GM19025 (cell line): ENCODE results near the gene GJC2.
"Not testable (repeated sequence)": the region's sequence is repeated elsewhere in the genome, so short reads cannot be mapped to it uniquely, and the experiment has no call there.

ENCODE experiments used
- ATAC-seq: cut with Tn5 transposase; IDR thresholded peaks from one replicate; pipeline ENCODE4 v1.9.1; 2021; ENCODE audit warnings: mild to moderate bottlenecking, low read depth, moderate library complexity; ENCODE audit not compliant: unreplicated experiment

GJC2 gene

DNA sequence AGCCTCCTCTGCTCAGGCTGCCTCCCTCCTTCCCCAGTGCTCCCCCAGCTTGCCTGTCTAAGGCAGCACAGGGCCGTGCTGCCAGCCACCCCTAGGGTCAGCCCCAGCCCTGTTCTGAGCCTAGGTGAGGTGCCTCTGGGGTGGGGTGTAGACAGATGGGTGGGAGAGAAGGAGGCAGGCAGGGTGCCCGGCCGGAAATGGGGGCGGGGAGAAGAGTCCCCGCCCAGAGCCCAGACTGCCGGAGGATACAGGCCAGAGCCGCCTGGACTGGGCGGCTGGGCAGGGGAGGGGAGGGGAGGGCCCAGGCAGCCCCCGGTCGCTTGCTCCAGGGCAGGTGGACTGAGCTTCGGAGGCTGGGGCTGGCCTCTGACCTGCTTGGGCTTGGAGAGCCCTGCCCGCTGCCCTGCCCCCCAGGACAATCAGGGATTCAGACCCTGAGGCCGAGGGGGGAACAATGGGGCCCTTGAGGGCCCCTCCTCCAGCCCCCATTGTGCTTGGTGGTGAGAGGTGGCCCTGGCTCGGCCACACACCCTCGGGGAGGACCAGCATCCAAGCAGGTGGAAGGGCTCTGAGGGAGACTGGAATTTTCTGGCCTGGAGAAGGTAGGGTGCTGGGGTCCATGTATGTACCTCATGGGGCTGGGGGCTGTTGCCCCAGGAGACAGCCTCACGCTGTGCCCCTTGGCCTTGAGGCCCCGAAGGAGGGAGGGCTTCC, at the start of gene GJC2:
TSS of gene GJC2 (plus strand) at position 525 of the 714 bp plus-strand sequence. CDS start 7,829 bp downstream, outside the sequence.
- ATAC-seq = no peak

DNA sequence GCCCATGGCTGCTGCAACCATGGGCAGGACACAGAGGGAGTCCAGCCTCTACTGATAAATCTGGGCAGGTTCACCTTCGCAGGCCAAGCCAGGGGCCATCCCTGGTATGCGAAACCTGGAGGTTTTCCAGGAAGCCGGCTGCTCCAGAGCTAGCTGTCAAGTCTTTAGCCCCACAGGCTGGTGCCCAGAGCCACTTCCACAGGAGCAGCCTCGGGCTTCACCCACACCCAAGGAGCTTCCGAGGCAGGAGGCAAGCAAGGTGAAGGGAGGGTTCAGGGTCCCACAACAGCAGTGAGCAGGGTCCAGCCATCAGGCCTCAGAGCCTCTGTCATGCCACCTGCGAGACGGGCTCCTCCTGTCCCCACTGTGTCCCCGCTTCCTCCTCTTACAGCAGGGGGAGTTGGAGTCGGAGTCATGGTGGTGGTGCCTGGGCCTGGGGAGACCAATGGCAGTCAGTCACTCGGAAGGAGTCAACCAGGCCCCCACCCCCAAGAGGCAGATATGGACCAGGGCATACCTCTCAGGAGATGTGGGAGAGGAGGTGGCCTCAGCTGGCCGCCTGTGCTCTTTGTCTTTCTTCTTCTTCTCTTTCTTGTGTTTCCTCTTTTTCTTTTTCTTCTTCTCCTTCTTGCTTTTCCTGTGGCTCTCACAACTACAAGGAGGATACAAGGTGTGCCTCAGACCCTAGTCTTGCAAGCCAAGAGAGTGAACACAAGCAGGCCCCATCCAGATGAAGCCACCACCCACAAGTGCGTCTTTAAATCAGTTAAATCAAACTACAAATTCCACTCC, 48.7 kb upstream of the GJC2 start:
- no peak for ATAC-seq

DNA sequence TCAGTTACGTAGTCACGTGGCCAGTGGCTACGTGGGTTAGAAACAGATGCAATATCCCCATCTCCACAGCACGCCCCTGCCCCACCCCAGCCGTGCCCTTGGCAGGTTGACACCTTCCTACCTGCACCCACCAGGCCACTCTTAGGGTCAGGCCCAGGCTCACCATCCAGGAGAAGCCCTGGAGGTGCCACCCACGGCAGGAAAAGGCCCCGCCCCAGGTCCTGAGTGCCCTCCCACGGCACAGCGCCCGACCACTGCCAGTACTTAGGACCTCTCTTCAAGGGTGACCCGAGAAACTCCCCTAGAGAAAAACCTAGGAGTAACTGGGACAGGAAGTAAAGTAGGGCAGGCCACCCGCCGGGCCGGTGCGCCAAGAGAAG, 48.1 kb upstream of the GJC2 start:
- ATAC-seq = no peak

DNA sequence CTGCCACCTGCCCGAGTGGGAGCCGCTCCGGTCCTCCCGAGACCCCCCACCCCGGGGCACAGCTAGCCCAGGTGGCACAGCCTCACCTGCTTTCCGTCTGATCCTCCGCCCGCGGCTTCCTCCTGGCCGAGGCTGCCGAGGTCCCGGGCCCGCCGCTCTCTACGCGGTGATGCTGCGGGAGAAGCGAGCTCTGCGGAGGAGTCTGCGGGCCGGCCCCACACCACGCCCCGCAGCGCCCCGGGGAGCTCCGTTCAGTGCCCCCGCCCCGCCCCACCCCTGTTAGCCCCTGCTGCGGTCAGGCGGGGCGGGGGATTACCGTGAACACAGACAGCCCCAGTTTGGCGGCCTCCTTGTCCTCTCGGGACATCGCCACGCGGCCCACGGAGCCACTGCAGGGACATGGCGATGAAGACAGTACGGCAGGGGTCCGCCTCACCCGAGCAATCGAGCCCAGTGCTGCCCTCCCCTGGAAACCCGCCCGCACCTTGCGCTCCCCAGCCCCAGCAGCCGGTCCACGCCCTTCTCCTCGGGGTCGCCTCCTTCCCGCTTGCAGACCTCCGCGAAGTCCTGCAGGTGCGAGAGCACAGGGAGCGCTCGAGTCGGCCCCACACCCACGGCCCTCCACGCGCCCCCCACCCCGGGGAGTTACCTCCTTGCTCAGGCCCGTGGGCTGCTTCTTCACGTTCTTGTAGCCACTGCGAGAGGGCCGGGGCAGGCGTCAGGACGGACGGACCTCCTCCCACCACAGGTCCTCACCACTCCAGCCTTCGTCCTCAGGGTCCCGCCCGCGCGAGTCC, 47.5 kb upstream of the GJC2 start:
- peak; percentile 12 for ATAC-seq

DNA sequence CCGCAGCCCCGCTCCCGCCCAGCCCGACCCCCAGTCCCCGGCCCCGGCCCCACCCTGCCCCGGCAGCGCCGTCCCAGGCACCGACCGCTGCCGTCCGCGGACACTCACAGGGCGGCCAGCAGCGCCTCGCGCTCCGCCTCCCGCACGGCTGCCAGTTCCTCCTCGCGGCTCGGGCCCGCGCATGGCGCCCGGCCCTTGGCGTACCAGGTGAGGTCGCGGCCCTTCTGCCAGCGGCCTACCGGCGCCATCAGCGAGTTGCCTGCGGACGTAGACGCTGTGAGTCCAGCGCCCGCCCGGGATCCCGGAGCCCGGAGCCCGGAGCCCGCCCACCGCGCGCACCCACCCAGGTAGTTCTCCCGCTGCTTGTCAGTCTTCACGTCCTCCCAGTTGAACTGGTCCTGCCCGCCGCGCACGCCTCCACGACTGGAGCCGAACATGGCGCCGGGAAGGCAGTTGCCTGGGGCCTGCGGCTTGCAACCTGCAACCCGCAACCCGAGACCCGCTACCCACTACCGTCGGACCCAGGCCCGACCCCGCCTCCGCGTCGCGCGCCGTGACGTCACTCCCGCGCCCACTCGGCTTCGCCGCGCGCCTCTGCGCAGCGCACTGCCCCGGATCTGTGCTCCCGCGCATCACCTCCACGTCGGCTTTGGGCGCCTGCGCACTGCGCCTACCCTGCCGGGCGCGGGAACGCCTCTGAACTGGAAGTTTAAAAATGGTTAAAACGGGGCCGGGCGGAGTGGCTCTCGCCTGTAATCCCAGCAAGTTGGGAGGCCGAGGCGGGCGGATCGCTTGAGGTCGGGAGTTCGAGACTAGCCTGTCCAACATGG, 46.7 kb upstream of the GJC2 start, which contains the start of gene C1orf35:
TSS of gene C1orf35 (minus strand) at position 535 of the 830 bp plus-strand sequence. CDS start at position 437, 98 bp downstream.
- ATAC-seq = peak; percentile 69

DNA sequence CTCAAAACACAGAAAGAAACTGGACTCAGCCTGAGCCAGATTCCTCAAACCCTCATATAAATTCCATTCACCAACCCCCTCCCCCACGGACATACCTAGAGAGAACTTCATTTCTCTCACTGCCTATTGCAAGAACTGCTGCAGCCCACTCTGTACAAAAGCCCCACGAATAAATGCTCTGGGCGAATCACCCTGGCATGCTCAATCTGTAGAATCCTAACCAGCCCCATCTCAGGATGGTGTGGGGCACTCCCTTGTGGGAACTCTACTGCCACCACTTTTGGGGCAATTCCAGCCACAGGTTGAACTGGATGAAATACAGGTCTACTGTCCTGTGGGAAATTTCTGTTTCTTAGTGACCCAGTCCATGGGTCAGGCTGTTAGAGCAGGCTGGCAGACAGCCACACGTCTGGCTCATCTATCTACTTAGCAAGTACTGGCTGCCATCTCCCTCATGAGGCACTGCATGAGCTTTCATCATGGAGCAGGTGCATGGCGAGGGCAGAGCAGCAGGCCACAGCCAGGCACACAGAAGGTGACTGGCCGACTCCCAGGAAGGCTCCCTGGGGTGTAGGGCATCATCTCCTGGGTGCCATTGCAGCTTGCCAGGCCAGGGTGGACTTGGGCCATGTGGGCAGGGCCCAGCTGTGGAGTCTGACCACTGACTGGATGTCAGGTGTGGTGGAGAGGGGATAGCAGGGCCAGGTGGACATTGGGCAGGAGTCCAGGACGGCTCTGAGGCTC, 45.0 kb upstream of the GJC2 start:
- no peak for ATAC-seq

DNA sequence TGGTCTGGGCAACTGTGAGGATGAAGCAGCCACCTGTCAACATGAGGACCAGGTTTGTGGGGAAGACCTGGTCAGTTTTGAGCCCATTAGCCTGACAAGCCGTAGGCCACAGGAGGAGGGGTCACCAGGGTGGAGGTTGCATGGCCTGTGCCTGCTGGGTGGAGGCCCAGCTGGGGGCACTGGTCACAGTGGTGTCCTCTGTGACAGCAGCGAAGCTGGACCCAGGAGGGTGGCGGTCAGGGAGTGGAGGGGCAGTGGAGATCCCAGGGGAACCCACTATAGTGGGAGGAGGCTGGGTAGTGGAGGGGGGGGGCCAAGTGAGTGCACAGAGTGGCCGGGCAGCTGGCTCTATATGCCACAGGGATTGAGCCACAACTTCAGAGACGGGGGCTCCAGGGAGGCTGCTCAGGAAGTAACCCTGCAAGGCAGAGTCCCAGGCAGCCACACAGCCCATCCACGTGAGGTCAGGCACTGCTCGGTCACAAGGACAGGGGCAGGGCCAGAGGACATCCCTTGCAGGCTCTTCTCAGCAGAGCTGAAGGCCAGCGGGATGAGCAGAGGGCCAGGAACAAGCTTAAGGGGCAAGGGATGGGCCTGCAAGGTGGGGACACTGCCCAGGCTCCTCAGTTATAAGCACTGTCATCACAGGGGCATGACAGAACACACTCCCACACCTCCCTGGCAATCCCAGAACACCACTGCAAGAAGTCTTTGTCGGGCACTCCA, 44.3 kb upstream of the GJC2 start:
- no peak for ATAC-seq

DNA sequence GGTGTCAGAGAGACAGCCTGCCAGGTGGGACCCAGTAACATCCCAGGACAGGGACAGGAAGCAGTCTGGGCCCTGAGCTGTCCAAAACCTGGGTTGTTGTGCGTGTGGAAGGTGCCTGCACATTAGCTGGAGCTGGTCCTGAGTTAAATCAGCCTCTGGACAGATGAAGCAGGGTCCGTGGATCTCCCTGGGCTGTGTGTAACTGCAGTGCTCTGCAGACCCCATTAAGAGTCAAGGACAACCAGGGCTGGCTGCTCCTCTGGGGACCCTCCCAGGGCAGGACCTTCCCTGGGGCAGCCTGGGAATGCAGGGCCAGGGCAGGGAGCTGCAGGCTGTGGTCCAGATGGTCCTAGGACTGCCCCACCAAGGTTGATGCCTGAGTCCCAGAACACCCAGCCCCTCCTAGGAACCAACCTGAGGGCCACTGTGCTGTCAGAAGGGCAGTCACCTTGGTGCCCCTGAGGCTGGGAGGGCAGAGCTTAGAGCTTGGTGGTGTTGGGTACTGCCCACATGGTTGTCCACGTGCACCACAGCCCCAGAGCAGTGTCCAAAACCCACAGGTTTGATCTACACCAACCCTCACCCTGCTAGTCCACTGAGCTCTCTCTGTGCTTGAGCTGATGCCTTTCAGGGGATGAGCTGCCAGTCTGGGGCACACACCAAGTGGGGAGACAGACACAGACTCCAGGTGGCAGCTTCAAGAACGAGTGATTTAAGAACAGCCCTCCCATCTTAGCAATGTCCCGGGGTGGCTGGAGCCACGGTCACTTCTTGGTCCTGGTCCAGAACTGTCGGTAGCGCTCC, 43.5 kb upstream of the GJC2 start:
- ATAC-seq = no peak

DNA sequence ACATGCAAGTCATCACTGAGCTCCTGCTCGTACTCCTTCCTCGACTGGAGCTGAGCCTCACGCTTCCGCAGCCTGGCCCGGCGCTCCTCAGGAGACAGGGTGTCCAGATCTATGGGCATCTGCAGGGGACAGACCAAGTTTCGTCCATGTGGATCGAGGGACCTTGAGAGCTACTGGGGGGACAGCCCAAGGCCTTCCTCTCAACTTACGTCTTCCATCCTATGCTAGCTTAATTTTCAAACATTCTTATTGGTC, 43.0 kb upstream of the GJC2 start:
- no peak for ATAC-seq

DNA sequence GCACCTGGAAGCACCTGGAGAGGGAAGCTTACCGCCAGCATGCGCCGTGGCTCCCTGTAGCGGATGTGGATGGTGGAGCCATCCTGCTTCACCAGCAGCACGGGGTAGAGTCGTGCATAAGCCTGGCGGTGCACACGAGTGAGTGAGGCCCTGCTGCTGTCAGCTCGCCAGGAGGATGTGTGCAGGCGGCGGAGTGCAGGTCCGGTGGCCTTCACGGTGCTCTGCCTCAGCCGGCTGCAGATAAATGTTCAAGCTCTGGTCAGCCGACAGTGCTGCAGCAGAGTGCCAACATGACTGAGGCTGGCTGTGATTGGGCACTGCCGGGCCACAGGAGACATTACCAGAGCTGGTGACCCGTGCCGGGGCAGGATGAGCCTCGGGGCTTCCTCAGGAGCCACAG, 42.1 kb upstream of the GJC2 start:
- no peak for ATAC-seq

DNA sequence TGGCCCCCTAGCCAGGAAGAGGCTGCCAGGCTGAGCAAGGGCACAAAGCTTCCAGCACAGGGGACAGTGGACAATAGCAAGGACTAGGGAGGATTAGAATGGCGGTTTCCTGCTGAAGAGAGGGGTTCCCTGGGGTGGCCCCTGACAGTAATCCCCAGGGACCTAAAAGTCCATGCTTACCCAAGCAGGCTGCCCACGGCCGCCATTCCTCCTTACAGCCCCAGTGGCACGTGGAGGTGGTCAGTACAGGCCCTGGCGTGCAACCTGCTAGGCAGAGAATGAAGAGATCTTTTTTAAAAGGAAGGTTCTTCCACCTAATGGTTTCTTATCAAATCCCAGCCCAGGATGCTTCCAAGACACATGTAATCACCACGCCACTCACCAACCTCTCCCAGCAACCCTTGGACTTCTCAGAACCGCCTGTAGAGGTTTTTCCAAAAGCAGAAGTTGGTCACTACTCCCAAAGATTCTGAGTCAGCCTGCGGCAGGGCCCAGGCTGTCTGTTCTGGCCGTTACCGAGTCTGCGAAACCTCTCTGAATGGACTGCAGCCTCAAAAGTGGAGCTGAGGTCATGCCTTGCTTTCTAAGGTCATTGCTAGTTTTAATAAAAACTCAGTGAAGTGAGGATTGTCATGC, 41.6 kb upstream of the GJC2 start:
- no peak for ATAC-seq

DNA sequence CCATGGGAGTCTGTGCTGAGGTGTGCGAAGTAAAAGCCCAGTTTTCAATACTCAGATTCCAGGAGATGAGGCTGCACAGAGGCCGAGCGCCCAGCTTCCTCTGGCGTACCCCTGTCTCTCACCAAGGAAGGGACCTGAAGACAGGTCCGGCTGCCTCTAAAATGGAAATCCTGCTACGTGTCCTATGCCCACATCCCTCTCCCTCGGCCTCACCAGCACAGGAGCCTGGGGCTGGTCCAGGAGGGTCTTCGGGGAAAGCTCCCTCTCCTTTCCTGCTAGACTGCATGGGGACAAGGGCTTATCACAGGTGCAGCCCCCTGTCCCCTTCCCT, 41.0 kb upstream of the GJC2 start:
- no peak for ATAC-seq

DNA sequence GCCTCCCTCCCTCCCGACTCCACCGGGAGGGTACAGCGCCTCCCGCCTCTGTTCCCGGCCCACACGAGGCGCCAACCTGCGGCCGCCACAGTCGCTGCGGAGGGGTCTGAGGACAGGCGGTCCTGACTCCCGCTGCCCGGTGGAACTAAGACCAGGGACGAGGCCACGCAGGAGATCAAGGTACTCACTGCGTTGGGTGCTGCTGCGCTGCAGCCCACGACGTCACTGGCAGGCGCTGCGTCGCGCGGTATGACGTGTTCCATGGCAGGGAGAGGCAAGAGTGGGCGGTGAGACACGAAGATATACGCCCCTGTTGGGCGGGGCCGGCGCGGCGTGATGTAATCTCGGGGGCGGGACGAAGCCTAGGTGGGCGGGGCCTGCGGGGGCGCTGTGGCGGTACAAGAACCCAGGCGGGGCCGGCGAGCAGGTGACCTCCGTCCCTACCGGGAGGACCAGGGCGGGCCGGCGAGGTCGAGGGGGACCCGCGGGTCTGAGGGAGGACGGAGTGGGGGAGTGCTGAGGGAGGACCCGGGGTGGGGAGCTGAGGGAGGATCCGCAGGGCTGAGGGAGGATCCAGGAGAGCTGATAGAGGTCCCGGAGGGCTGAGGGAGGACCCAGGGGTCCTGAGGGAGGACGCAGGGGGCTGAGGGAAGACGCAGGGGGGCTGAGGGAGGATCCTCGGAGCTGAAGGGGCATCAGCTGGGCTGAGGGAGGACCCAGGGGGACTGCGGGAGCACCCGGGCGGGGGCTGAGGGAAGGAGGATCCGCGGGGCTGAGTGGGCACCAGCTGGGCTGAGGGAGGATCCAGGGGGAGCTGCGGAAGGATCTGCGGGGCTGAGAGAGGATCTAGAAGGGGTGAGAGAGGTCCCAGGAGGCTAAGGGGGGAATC, 40.4 kb upstream of the GJC2 start, which contains the start of gene MRPL55:
TSS of gene MRPL55 (minus strand) at position 227 of the 889 bp plus-strand sequence. CDS start 1,039 bp downstream, outside the sequence.
- peak; percentile 87 for ATAC-seq

DNA sequence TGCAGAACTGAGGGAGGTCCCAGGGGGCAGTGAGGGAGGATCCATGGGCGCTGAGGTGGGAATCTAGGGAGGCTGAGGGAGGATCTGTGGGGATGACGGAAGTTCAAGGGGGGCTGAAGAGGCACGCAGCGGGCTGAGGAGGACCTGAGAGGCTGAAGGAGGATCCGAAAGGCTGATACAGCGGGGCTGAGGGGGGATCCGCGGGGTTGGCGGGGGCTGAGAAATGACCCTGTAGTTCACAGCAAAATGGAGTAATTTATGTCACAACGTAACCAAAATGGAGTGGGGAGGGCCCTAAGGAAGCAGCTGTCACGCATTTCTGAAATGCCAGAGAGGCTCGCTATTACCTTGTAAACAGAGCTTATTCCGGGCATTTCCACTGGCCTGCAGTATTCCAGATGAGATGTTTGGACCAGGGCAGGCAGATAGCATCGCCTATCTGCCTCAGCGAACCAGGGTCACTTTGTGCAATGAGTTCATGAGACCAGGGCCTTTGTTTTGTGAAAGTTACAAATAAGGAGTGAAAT, 39.7 kb upstream of the GJC2 start:
- ATAC-seq = no peak

DNA sequence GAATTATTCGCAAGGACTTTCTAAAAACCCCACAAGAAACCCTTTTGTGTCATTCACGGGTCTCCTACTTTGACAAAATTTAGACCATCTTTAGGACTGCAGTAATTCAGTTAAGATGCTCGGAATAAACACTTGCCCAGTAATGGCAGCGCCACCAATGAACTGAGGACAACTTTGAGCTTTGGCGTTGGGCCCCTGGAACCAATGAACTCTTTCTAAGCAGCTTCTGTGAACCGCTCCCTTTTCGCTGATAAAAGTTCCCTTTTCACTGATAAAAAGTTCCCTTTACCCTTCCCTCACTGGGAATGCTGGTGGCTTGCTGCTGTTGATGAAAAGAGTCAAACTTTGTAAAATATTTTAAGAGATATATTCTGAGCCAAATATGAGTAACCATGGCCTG, 39.2 kb upstream of the GJC2 start:
- no peak for ATAC-seq

DNA sequence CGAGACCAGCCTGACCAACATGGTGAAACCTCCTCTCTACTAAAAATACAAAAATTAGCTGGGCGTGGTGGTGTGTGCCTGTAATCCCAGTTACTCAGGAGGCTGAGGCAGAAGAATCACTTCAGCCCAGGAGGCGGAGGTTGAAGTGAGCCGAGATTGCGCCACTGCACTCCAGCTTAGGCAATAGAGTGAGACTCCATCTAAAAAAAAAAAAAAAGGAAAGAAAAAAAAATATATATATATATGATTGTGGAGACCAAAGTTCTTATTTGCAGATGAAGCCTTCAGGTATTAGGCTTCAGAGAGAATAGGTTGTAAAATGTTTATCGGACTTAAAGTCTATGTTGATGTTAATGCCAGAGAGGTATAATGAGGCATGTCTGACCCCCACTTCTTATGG, 38.4 kb upstream of the GJC2 start:
- ATAC-seq = not testable (repeated sequence)

DNA sequence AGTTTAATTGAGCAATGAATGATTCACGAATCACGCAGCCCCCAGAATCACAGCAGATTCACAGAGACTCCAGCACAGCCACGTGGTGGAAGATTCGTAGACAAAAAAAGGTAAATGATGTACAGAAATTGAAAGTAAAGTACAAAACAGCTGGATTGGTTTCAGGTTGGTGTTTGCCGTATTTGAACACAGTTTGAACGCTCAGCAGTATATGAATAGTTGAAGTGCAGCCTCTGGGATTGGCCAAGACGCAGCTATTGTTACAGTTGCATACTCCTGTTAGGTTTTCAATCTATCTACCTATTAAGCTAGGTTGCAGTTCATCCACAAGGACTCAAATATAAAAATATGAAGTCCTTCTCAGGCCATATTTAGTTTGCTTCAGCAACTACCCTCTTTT, 37.6 kb upstream of the GJC2 start:
- no peak for ATAC-seq
